ENCODE measurements around the gene TIMP3.

DNA sequence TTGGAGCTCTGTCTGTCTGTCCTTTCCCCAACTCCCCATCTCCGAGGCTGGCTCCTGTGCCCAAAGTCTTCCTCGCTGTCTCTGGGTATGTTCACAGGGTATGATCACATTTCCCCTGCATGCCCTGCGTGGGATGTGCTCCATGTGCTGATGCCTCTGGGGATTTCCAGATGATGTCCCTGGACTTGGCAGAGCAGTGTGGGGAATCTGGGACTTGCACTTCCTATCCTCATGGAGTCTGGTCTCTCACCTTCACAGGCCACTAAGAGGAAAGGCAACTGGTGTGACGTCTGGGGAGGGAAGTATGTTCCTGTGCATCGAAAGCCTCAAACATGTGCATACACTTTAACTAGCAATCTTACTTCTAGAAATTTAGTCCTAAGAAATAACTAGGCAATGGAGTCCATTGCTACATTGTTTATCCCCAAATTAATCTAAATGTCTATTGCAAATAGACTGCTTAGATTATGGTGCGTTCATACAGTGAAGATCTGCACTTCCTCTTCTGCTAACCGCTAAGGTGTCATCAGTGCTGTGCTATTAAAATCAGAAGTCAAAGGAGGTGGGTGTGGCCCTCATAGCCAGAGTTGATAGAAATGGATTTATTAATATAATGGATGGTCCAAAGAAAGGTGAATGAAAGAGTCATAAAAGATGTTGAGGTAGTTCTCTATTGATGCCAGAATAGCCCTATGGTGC, 20.8 kb downstream of the TIMP3 start:
- TF ChIP-seq, protein P1, sequence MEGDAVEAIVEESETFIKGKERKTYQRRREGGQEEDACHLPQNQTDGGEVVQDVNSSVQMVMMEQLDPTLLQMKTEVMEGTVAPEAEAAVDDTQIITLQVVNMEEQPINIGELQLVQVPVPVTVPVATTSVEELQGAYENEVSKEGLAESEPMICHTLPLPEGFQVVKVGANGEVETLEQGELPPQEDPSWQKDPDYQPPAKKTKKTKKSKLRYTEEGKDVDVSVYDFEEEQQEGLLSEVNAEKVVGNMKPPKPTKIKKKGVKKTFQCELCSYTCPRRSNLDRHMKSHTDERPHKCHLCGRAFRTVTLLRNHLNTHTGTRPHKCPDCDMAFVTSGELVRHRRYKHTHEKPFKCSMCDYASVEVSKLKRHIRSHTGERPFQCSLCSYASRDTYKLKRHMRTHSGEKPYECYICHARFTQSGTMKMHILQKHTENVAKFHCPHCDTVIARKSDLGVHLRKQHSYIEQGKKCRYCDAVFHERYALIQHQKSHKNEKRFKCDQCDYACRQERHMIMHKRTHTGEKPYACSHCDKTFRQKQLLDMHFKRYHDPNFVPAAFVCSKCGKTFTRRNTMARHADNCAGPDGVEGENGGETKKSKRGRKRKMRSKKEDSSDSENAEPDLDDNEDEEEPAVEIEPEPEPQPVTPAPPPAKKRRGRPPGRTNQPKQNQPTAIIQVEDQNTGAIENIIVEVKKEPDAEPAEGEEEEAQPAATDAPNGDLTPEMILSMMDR (conservative IDR thresholded peaks at IDR 0.05 in 1 of 2, IDR thresholded peaks at IDR 0.05 in 1 of 2; ENCODE audit: extremely low read depth in 1 of 2, insufficient read depth in 1 of 2, low read depth in 1 of 2, low read length in 2 of 2): no peak
- TF ChIP-seq EZH2 (IDR thresholded peaks at IDR 0.05; ENCODE audit: borderline replicate concordance, low read length): no peak
